Measurements from ENCODE around the gene PLA2G5.

DNA sequence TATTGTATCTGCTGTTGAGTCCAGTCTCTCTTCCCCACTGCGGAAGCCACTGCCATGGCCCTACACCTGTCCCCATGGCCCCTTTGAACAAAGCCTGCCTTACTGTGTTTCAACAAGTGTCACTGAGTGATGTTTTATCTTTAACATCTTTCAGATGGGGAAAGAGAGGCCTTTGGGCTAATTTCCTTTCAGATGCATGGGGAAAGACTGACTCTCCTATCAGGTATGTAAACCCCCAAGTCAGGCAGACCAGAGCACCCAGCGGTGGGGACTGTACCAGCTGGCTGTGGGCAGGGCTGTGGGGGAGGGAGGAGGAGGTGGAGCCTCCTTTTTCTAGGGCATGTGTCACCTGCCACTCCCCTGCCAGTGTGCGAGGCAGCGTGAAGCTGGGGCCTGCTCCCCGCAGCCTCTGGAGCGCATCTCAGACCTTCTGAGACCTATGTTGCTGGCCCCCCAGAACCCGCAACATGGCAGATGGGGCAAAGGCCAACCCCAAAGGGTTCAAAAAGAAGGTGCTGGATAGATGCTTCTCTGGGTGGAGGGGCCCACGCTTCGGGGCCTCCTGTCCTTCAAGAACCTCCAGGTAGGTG is 69.1 kb downstream of the PLA2G5 start, which contains the start of gene PLA2G2F:
- TF ChIP-seq, protein P1, sequence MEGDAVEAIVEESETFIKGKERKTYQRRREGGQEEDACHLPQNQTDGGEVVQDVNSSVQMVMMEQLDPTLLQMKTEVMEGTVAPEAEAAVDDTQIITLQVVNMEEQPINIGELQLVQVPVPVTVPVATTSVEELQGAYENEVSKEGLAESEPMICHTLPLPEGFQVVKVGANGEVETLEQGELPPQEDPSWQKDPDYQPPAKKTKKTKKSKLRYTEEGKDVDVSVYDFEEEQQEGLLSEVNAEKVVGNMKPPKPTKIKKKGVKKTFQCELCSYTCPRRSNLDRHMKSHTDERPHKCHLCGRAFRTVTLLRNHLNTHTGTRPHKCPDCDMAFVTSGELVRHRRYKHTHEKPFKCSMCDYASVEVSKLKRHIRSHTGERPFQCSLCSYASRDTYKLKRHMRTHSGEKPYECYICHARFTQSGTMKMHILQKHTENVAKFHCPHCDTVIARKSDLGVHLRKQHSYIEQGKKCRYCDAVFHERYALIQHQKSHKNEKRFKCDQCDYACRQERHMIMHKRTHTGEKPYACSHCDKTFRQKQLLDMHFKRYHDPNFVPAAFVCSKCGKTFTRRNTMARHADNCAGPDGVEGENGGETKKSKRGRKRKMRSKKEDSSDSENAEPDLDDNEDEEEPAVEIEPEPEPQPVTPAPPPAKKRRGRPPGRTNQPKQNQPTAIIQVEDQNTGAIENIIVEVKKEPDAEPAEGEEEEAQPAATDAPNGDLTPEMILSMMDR (IDR thresholded peaks at IDR 0.05; ENCODE audit: insufficient read depth, low read depth, low read length) = no peak
- TF ChIP-seq EZH2 (IDR thresholded peaks at IDR 0.05; ENCODE audit: insufficient read depth, low read length) = no peak

Measured in astrocyte (in vitro differentiated cells and primary cell).